ENCODE results near the gene SUSD4. TPM values are rescaled to one million over a fixed set of nuclear protein-coding genes. Genes with fewer than 3 reads are reported as not detected.

Gene SUSD4
- total and polyA plus RNA-seq, 2 donors (not counting 3 experiments of a cell fraction or from before 2014, with no cell fraction given), result not detected

GRCh38 chr1:223256034-223256433 is 107.9 kb downstream of the SUSD4 start:
- intact Hi-C loops (cut with micrococcal nuclease) (no loop called here), dilution Hi-C loops (cut with MboI; ENCODE audit: extremely low pct_ligation_motif_present, low sequenced_read_pairs) (no loop called here)
- POLR2A ChIA-PET, result no interaction called here
- Histone ChIP-seq H3K36me3 (ENCODE audit: control insufficient read depth in 2 of 2, extremely low read depth in 1 of 2, insufficient read depth in 2 of 2, low read length in 2 of 2) (no peaks in the 10 kb centered on the region), H3K4me3 (replicated peaks in 1 of 3; ENCODE audit: insufficient read depth in 1 of 3, low read depth in 1 of 3, low read length in 3 of 3) (no peak overlapping the region), H3K9ac (replicated peaks; ENCODE audit: extremely low read depth, insufficient read depth, low read length) (no peak overlapping the region), H4K20me1 (replicated peaks; ENCODE audit: control insufficient read depth, extremely low read depth, insufficient read depth, low read length) (no peaks in the 10 kb centered on the region), H3K27me3 (ENCODE audit: control insufficient read depth in 2 of 2, insufficient read depth in 2 of 2, low read length in 2 of 2) (peaks cover 0 to 3% of the 10 kb centered on the region in 2 experiments), H3K4me2 (ENCODE audit: insufficient read depth, low read length) (no peak overlapping the region), H2AFZ (ENCODE audit: low read depth, low read length) (no peak overlapping the region), H3K9me1 (replicated peaks; ENCODE audit: control insufficient read depth, extremely low read depth, insufficient read depth, low read length) (no peaks in the 10 kb centered on the region), H3K9me3 (replicated peaks; ENCODE audit: control insufficient read depth, insufficient read depth, low read length) (no peaks in the 10 kb centered on the region), H3K79me2 (ENCODE audit: control insufficient read depth, insufficient read depth, low read length) (no peaks in the 10 kb centered on the region), H3K27ac (ENCODE audit: insufficient read depth, low read depth, low read length) (no peak overlapping the region), H3K4me1 (ENCODE audit: control insufficient read depth, extremely low read depth, insufficient read depth, low read length) (no peaks in the 10 kb centered on the region)
- CTCF ChIA-PET, result interaction anchor here (1.0 kb wide), 1 partner anchor 103 kb away, joined by 3 read pairs; no protein-coding TSS in a partner anchor
- TF ChIP-seq MYC (IDR thresholded peaks at IDR 0.05; ENCODE audit: low read depth, low read length) (no peak), MAX (IDR thresholded peaks at IDR 0.05; ENCODE audit: insufficient read depth, insufficient read length) (no peak), EZH2 (IDR thresholded peaks at IDR 0.05; ENCODE audit: borderline replicate concordance, low read depth, low read length, severe bottlenecking) (no peak), CTCF (IDR thresholded peaks at IDR 0.05; ENCODE audit: extremely low read depth in 1 of 2, insufficient read depth in 1 of 2, low read depth in 1 of 2, low read length in 2 of 2) (no peak), POLR2AphosphoS5 (IDR thresholded peaks at IDR 0.05; ENCODE audit: insufficient read depth, low read depth, low read length) (no peak), GATA2 (IDR thresholded peaks at IDR 0.05; ENCODE audit: insufficient read depth, insufficient read length, low read depth, low read length) (no peak), FOS (IDR thresholded peaks at IDR 0.05; ENCODE audit: borderline replicate concordance, insufficient read depth, low read length) (no peak), JUN (IDR thresholded peaks at IDR 0.05; ENCODE audit: borderline replicate concordance, insufficient read depth, insufficient read length, low read depth) (no peak), POLR2A (IDR thresholded peaks at IDR 0.05; ENCODE audit: low read depth, low read length) (no peak)
- DNase-seq (ENCODE audit: low read depth, low spot score) (no peak), FAIRE-seq (no peak)
- no TSS peak for BruUV-seq (replicated peaks)
